ENCODE data around the gene LRRC23.

DNA sequence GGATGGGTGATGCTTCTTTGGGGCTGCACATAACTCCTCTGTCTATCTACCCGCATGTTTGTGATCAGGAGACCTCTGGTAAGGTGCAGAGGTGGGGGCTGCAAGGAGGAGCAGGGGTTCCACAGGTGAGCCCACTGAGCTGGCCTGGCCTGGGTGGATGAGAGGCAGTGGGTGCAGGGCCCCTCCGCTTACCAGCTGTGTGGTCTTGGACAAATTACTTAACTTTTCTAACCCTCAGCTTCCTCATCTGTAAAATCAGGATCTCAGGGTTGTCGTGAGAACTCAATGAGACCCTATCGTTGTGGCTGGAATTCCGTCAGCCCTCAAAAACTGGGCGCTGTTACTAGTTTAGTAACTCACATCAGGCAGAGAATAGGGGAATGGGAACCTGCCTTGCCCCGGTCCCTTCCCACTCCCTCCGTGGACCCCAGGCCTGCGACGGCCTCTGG is 54.0 kb downstream of the LRRC23 start:
- TF ChIP-seq, protein P1, sequence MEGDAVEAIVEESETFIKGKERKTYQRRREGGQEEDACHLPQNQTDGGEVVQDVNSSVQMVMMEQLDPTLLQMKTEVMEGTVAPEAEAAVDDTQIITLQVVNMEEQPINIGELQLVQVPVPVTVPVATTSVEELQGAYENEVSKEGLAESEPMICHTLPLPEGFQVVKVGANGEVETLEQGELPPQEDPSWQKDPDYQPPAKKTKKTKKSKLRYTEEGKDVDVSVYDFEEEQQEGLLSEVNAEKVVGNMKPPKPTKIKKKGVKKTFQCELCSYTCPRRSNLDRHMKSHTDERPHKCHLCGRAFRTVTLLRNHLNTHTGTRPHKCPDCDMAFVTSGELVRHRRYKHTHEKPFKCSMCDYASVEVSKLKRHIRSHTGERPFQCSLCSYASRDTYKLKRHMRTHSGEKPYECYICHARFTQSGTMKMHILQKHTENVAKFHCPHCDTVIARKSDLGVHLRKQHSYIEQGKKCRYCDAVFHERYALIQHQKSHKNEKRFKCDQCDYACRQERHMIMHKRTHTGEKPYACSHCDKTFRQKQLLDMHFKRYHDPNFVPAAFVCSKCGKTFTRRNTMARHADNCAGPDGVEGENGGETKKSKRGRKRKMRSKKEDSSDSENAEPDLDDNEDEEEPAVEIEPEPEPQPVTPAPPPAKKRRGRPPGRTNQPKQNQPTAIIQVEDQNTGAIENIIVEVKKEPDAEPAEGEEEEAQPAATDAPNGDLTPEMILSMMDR (IDR thresholded peaks at IDR 0.05), result no peak
- TF ChIP-seq EZH2 (IDR thresholded peaks at IDR 0.05) (no peak), EZH2phosphoT487 (IDR thresholded peaks at IDR 0.05) (no peak)

Data from neural progenitor cell (in vitro differentiated cells).